Lower leg skin (tissue), 3 donors: ENCODE results near the gene DGKE.

Experiments
- POLR2A ChIP-seq, 2 donors: fragments of 450-650 bp; IDR thresholded peaks; one replicate each; pipeline ENCODE4 v1.6.1; 2016 to 2017; ENCODE audit warnings: antibody characterized with exemption in 2 of 2, mild to moderate bottlenecking in 1 of 2, moderate library complexity in 1 of 2
- TF ChIP-seq, protein P1 (sequence below), 3 donors: fragments of 450-650 bp; IDR thresholded peaks; one replicate each; pipeline ENCODE4 v1.5.1; 2016; ENCODE audit warnings: antibody characterized with exemption in 3 of 3, mild to moderate bottlenecking in 3 of 3, moderate library complexity in 2 of 3

DNA sequence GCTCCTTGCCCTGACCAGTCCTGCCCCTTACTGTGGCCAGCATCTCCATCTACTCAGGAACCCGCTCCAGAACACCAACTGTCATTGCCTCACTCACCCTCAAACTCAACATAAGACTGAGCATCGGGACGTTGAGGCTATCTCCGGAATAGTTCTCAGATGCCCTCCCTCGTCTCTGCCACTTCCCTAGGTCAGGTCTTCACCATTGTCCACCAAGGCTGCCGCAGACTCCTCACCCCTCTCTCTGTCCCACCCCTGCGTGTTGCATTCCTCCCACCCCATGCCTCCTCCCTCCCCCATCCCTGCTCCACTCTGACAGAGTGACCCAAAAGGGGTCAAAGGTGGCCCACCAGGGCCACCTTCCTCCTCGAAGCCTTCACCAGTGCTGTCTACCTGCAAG, 37.4 kb upstream of the DGKE start:
- TF ChIP-seq, protein P1, sequence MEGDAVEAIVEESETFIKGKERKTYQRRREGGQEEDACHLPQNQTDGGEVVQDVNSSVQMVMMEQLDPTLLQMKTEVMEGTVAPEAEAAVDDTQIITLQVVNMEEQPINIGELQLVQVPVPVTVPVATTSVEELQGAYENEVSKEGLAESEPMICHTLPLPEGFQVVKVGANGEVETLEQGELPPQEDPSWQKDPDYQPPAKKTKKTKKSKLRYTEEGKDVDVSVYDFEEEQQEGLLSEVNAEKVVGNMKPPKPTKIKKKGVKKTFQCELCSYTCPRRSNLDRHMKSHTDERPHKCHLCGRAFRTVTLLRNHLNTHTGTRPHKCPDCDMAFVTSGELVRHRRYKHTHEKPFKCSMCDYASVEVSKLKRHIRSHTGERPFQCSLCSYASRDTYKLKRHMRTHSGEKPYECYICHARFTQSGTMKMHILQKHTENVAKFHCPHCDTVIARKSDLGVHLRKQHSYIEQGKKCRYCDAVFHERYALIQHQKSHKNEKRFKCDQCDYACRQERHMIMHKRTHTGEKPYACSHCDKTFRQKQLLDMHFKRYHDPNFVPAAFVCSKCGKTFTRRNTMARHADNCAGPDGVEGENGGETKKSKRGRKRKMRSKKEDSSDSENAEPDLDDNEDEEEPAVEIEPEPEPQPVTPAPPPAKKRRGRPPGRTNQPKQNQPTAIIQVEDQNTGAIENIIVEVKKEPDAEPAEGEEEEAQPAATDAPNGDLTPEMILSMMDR (IDR thresholded peaks at IDR 0.05) = no peak
- no peak for TF ChIP-seq POLR2A (IDR thresholded peaks at IDR 0.05)
